Measurements from ENCODE around the gene TMEM175. TPM values are rescaled to one million over a fixed set of nuclear protein-coding genes. Genes with fewer than 3 reads are reported as not detected.

TMEM175 gene
- total RNA-seq, 1 experiment from 2014 or later = 13.5 TPM

- no peak for DNase-seq (ENCODE audit: low read depth)
Observed at GRCh38 chr4:988726-989721, 56.8 kb downstream of the TMEM175 start.

GRCh38 chr4:989722-990471 lies 57.6 kb downstream of the TMEM175 start:
- no peak for DNase-seq (ENCODE audit: low read depth)

- DNase-seq (ENCODE audit: low read depth) = no peak
Observed at GRCh38 chr4:990746-991367, 58.6 kb downstream of the TMEM175 start.

GRCh38 chr4:991451-992296 lies 59.4 kb downstream of the TMEM175 start:
- no peak for DNase-seq (ENCODE audit: low read depth)

GRCh38 chr4:992297-993110 lies 60.2 kb downstream of the TMEM175 start:
- DNase-seq (ENCODE audit: low read depth) = no peak

GRCh38 chr4:993111-994029 lies 61.1 kb downstream of the TMEM175 start, which contains the start of gene SLC26A1:
Gene SLC26A1 (minus strand): TSS chr4:993404. CDS start chr4:991703, 1,701 bp downstream.
- no peak for DNase-seq (ENCODE audit: low read depth)

GRCh38 chr4:995311-996026 lies 63.2 kb downstream of the TMEM175 start:
- no peak for DNase-seq (ENCODE audit: low read depth)

- no peak for DNase-seq (ENCODE audit: low read depth)
Observed at GRCh38 chr4:996030-996996, 64.1 kb downstream of the TMEM175 start.

GRCh38 chr4:996997-997374 lies 64.7 kb downstream of the TMEM175 start:
- DNase-seq (ENCODE audit: low read depth) = no peak

- no peak for DNase-seq (ENCODE audit: low read depth)
Observed at GRCh38 chr4:997375-998071, 65.3 kb downstream of the TMEM175 start.

GRCh38 chr4:998096-998691 lies 65.9 kb downstream of the TMEM175 start:
- DNase-seq (ENCODE audit: low read depth) = no peak

GRCh38 chr4:999240-999863 lies 67.1 kb downstream of the TMEM175 start:
- DNase-seq (ENCODE audit: low read depth) = peak; percentile 8

- DNase-seq (ENCODE audit: low read depth) = no peak
Observed at GRCh38 chr4:999882-1000425, 67.7 kb downstream of the TMEM175 start.

- no peak for DNase-seq (ENCODE audit: low read depth)
Observed at GRCh38 chr4:1000686-1001260, 68.5 kb downstream of the TMEM175 start.

- DNase-seq (ENCODE audit: low read depth) = no peak
Observed at GRCh38 chr4:1001561-1002130, 69.4 kb downstream of the TMEM175 start.
